ENCODE measurements around the gene FREM1. TPM values are rescaled to one million over a fixed set of nuclear protein-coding genes. Genes with fewer than 3 reads are reported as not detected.

The FREM1 gene
- total RNA-seq, 1 experiment from 2014 or later, result 0.43 TPM

GRCh38 chr9:14690948-14691730, 219.1 kb downstream of the FREM1 start:
- Histone ChIP-seq H3K27me3 (no peaks in the 10 kb centered on the region; the same call in 1 of the 2 replicates), H3K36me3 (peaks cover 48% of the 10 kb centered on the region), H3K9me3 (peaks cover 5% of the 10 kb centered on the region), H3K4me3 (peak overlapping the region; percentile 76)
- DNase-seq, result no peak

- Histone ChIP-seq H3K4me3 (no peak overlapping the region), H3K9me3 (peaks cover 19% of the 10 kb centered on the region), H3K27me3 (no peaks in the 10 kb centered on the region), H3K36me3 (peaks cover 64% of the 10 kb centered on the region)
- DNase-seq, result peak; percentile 94
Observed at GRCh38 chr9:14687042-14687719, 223.0 kb downstream of the FREM1 start.

GRCh38 chr9:14686168-14686567, 224.1 kb downstream of the FREM1 start:
- H3K4me3 ChIP-seq, result no peak overlapping the region
- peaks cover 25% of the 10 kb centered on the region for H3K9me3 ChIP-seq
- peaks cover 69% of the 10 kb centered on the region for H3K36me3 ChIP-seq
- H3K27me3 ChIP-seq, result no peaks in the 10 kb centered on the region
- no peak for DNase-seq

Other genes starting within 250 kb of the FREM1 start
- 75.4 and 95.2 TPM in 2 replicates for gene ZDHHC21, start 217.0 kb downstream of the FREM1 start, total RNA-seq (2014; rRNA removed; shearing (Covaris generic); ENCODE audit: low replicate concordance)
- gene CER1, start 187.7 kb downstream of the FREM1 start, total RNA-seq (2014; rRNA removed; shearing (Covaris generic); ENCODE audit: low replicate concordance), result not detected in 2 replicates